COLO668 (cell line): ENCODE data around the gene CARMIL1.

ENCODE experiments used
- DNase-seq: peaks from one replicate; lab custom pipeline; 2025; ENCODE audit not compliant: unreplicated experiment; lab: John Stamatoyannopoulos, UW

The CARMIL1 gene

DNA sequence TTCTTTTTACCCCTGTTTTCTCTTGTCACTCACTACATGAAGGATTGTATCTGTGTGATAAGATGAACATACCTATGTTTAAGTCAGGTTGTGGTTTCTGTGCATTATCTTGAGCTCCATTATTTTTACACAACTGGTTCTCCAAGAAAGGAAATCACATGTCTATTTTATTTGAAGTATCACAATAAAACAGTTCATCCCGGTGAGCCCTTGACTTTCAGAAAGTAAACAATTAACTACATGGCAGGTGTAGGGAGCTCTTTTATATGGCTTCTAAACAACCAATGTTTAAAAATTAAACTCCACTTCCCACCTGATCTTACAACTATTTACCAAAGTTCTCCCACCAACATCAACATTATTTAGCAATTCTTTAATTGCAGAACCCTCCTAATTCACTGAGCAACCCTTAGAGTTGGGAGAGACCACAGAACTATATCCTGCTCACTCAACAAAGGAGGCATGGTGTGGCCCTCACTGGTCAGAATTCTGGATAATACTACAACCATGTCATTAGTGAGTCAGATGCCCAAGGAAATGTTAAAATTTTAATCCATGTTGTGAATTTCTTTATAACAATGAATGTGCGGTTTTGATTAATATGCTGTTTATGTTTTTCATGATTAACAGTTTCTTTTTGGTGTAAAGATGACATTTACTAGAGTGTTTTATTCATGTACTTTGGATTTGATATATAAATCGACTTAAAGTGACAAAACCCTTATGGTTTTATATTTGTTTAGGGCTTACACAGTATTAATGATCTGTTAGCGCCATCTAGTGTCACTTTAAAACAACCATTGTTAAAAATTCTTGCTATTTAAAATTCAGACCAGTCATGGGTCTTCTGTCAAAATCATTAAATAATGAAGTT lies 322.9 kb downstream of the CARMIL1 start:
- DNase-seq: peak; percentile 14

DNA sequence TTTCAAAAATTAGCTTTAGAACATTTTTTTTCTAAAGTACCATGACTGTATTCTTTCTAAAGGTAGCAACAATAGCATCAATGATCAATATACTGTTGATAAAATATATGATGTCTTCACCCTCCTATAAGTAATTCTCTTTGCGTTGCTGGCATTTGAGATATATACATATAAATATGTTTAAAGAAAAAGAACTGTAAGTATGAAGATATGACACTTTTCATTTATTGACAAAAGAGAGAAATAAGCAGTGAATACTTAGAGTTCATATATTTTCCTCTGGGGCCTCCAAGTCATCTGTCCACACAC lies 323.5 kb downstream of the CARMIL1 start:
- no peak for DNase-seq

DNA sequence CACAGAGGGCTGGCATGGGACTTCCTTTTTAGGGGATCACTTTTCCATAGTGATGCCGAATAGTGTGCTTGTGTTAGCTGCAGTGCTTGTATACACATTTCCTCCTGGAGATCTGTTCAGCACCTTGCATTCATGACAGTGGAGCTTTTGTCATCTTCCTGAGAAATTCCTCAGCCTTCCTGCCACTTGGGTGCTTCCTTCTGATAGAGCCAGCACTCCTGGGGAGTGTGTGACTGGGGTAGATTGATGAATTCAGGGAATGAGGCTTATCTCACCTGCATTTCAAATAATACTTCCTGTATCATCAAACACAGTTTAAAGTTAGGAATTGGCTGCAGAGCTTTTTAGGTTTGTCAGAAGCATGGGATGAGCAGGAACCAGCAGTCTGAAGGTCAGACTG lies 324.1 kb downstream of the CARMIL1 start:
- no peak for DNase-seq

DNA sequence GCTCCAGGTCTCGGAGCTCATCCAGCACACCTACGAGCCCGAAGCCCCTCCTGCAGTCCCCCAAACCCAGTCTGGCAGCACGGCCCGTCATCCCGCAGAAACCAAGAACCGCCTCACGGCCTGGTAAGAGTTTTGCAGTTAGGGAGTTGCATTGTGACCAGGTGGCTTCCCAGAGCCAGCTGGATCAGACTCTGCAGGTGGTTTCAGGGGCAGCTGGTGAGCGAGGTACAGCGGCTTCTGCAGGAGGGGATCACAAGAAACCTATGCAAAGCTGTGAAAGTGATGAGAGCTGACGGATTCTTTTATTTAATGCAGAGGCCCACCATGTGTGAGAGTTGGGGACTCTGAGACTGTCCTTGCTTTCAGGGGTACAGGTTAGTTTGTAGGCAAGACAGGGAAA lies 327.0 kb downstream of the CARMIL1 start:
- peak; percentile 35 for DNase-seq

DNA sequence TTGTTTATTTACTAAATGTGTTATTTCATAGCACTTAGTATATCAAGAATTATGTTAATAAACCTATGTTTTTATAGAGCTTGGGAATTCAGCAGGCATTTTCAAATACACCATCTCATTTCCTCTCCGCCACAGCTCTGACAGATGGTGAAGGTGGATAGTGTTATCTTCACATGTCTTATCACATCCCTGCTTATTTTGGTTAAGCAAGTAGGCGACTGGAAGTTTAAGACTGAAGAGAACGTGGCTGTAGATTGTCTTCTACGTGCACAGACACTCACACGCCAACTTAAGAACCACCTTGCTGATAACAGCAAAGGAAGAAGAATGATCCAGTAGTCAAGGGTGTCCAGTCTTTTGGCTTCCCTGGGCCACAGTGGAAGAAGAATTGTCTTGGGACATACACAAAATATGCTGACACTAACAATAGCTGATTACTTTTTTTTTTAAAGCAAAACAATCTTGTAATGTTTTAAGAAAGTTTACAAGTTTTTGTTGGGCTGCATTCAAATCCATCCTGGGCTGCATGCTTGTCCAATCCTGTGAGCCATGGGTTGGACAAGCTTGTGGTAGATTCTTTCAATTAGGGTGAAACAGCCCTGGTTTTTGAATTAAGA lies 329.5 kb downstream of the CARMIL1 start:
- no peak for DNase-seq

DNA sequence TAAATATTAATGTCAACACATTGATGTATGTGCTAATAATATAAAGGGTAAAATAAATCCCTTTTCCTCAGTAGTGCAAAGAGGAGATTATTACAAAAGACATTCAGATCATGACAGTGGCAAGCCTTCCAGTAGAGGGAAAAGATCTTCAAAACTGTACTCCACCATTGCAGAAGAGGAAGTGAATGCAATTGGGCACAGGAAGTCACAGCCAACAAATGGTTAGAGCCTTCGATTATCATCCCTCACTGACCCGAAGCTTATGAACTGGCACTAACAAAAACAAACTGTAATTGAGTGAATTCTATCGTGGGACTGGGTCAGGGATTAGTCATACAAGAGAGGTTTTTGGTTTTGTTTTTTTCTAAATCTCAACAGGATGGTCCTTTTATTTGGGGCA lies 333.5 kb downstream of the CARMIL1 start:
- DNase-seq: no peak

DNA sequence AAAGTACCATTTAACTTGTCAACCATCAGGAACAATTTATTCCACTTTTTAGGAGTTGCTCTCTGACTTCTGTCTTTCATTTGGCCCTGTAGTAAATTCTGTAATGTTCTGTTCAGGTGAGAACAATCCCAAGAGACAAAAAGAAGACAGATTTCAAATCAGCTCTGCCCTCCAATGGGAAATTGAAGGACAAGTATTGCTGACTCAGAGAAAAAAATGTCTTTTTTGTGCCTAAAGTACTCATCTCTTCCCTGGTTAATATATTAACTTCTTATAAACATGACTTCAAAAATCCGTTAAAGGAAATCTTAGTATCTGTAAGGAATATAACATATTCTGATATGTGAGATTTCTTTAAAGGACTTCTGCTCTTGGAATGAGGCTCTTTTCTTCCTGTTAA lies 334.2 kb downstream of the CARMIL1 start:
- DNase-seq: no peak

DNA sequence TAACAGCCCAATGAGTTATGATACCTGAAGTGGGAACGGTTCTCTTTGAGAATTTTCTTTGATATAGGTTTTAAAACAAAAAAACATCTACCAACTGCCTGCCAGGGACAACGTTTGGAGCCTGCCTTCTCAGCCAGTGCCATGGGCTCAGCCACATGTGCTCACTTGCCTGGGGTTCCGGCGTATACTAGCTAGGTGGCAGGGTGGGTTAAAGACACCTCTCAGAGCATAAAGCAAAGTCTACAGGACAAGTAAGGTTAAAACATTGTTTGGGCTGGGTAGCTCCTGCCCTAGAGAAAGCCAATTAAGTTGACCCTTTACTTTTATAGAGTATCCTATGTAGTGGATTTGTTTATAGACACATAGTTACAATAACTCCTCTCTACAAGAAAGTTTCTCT lies 334.9 kb downstream of the CARMIL1 start:
- no peak for DNase-seq

DNA sequence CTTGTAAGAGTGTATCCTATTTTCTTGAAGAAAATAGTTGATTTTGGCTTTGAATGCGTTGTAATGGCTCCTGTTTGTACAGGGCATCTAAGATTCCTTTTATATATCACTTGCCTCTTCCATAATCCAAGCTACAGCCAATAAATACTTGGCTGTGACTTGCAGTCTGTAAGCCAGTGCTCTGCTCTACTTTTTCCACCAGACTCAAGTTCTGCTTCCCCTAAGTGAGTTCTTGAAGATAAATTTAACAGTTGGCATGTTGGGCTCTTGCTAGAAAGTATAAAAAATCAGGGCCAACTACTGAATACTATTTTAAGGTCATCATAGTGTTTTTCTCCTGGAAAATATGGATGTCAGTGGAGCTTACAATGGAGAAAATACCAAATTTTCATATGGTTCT lies 336.3 kb downstream of the CARMIL1 start:
- DNase-seq: no peak

DNA sequence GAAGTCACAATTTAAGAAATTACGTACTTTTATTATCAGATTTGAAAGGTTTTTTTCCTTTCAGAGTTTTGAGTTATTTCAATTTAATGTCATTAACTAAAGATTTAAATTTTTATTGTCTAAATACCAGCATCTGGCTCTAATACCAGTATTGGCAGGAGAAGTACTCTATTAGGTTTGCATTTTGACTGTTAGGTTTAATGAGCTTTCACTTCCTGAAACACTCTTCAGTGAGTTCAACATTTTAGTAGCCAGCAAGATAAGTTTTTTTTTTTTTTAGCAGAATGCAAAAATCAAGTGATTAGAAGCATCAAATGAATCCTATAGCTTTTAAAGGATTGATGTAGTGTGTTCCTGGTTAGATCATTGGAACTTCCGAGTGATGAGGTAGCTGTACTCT lies 338.8 kb downstream of the CARMIL1 start:
- DNase-seq: no peak

DNA sequence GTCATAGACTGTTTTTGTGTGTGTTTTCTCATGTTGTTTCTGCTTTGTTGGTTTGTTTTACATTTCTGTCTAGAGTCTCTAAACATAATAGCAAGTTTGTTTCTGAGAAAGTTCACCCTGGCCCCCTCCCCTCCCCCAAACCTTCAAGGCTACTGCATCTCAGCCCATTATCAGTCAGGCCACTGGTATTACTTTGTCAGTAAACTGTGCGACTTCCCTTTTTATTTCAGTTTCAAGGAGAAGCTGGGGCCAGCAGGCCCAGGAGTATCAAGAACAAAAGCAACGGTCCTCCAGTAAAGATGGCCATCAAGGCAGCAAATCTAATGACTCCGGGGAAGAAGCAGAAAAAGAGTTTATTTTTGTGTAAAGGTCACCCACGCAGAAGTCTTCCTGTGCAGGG lies 340.0 kb downstream of the CARMIL1 start:
- DNase-seq: no peak

DNA sequence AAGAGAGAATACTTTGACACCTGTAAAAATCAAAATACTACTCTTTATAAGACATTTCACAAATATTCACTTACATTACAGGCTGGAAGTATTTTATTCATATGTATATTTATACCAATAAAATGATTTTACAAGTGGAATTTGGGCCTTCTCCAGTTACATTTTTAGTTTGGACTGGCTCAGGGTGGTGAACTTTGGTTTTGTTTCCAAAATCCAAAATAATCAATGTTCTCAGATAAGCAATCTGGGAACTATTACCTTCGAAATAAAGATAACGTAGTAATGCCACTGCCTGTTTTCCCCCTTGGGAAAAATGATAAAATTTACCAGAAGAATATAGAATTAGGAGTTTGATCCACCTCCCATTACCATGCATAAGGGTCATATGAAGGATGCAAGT lies 341.2 kb downstream of the CARMIL1 start:
- no peak for DNase-seq

DNA sequence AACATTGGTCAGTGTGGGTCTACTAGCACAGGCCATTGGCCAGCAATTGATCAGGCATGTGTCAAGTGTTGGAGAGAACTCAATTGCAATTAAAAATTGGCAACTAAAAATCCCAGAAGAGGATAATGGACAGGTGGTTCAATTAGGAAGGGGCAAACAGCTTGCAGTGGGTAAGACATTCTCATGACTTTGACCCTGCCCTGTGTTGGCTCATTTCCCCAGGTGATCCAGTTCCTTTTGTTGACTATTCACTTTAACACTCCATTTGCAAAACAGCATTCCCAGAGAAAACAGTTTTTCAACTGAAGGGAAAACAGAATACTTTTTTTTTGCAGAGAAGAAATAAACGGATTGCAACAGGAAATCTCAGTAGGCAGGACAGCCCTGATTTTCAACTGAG lies 343.9 kb downstream of the CARMIL1 start:
- no peak for DNase-seq

DNA sequence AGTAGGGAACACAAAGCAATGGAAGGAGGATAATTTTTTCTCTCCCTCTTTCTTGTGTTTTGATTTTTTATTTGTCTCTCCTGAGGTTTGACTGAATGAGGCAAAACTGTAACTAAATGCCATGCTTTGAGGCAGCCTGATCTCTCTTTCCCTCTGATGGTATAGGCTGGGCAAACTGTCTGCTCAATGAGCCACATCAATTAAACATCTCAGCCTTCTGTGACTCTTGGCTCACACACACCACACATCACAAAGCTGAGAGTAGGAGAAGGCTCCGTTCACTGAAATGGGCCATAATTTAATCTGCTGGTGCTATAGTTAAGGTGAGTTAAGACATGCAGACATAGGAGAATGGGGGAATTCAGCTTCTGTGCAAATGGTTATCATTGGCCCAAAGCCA lies 344.7 kb downstream of the CARMIL1 start:
- peak; percentile 7 for DNase-seq

DNA sequence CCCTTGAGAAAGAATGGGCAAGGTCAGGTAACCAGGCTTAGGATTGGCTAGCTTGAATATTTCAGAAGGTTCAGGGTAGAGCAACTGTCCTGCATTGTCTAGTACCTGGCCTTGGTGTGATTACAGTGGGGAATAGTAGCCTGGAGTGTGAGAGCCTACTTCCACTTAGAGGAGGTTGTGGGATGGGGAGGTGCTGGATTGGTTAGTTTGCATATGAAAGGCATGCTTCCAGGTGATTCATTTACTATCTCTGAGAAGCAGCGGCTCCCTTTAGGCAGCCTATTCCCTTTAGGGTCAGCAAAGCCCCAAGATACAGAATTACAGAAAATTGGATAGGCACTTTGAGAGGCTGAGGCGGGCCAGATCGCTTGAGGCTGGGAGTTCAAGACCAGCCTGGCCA lies 347.8 kb downstream of the CARMIL1 start:
- DNase-seq: peak; percentile 17

DNA sequence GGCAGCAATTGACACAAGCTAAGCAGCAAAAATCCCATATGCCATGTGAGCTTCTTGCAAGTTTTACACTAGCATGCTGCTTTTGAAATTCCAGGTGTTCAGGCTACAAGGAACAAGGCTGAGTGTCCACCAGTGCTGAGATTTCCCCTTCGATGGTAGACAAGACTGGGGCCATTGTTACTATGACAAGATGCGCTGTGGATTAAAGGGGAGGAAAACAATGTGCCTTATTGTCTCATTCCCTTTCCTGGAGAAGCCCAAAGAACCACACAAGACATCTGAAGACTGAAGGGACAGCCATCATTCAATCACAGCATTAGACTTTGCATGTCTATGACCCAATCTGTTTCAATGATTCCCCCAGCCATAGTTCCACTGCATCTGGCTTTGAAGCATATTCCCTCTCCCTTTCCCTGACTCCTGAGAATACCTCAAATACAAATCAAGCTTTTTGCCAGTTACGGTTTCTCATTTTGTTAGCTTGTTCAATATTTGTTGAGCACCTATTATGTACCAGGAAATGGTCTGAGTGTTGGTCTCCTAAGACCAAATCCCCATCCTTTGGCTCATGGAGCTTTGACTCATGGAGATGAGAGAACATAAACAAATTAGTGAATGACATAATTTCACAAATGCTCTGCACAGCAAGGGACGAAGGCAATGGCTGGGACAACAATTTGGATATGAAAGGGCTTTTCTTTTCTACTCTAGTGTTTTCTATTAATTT lies 349.5 kb downstream of the CARMIL1 start:
- no peak for DNase-seq

DNA sequence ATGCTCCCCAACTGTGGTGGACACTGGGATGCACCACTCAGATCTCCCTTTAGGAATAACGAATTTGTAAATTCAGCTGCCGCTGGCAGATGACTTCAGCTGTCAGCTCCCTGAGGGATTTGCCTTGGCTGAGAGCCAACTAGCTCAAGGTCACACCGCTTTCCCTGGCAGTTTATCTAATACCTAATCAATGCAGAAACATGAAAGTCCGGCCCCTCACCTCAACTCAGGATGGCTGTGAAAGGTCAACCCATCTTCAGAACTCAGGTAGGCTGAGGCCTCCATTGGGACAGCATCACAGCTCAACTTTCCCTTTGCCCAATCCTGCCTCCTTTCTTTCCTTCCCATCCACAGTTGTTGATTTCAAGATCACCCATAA lies 350.0 kb downstream of the CARMIL1 start:
- peak; percentile 78 for DNase-seq

DNA sequence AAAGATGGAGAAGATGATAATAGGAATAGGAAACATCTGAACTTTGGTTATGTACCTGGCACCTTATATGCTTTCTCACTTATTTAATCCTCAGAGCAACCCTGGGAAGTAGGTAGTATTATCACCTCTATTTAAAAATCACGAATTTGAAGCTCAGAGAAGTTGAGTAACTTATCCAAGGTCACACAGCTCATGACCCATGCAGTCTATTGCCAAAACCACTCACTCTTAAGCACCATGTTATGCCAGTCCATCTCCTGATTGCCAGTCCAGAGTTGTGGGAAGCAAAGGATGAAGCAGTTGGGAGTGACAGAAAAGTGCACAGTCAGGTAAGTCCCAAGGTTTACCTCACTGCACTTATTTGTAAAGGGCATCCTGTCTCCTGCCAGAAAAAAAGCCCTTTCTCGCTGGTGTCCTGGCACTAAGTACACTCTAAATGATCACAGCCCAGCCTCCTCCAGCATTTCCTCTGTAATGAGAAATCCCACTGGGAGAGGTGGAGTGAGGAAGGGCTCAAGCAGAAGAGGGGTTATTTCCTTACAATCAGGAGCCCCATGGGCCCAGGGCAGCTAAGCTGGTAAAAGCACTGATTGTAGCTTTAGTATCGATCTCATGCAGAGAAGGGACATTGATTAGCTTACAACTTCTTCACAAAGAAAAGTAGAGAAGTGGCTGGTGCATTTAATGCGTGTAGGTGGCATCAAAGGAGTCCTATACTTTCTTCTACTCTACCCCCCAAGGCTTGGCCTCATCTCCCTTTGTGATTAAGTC lies 351.5 kb downstream of the CARMIL1 start:
- DNase-seq: no peak

DNA sequence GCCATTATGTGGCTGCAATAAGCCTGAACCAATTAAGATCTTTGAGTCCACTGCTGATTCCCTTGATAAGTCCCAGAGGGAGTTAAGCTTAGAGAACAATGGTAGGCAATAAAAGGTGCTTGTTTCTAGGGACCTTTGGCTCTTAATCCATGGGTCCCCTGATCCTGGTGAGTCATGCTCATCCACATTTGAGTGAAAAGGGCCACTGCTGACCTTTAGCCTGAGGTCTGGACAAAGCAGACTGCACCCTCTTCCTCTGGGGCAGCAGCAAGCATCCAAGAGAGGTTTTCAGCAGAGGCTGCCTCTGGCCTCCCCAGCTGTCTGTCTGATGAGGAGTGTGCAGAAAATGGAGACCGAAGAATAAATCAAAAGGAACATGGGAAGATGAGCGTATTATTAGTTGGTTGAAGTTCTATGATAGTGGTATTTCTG lies 356.7 kb downstream of the CARMIL1 start:
- DNase-seq: no peak

DNA sequence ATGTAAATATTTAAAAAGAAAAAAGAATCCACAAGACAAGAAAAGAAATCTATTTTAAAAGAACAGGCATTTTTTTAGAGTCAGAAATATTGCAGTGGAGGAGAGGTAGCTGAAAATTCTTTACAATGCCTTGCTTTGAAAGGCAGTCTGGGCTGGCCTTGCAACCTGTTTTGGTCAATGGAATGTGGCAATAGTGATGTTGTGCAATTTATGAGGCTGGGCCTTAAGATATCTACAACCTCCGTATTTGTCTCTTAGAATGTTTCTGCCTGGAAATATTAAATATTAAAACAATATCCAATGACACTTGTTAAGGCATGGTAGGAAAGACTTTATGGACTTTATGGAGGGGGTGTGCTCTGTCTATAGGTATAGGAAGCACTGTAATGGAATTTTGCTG lies 358.0 kb downstream of the CARMIL1 start:
- DNase-seq: no peak

DNA sequence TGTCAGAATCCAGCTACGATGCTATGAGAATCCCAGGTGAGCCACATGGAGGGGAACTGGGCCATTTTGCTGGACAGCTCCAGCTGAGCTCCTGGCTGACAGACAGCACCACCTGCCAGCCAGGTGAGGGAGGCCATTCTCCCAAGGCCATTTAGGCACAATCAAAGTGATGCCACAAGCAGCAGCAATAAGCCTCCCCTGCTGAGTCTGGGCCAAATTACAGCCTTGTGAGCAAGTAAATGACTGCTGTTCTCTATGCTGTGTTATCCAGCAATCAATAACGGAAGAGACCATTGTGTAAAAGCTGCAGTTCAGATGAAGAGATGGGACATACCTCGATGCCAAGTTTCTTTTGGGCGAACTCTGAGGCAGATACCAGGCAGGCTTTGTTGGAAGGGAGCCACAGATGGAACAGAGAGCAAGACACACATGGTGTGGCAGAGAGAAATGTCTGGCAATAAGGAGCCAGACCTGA lies 358.8 kb downstream of the CARMIL1 start:
- peak; percentile 59 for DNase-seq
